Measurements from ENCODE around the gene PRKCB. TPM values are rescaled to one million over a fixed set of nuclear protein-coding genes. Genes with fewer than 3 reads are reported as not detected.

The PRKCB gene
- polyA plus RNA-seq, 1 experiment, result not detected

- Histone ChIP-seq H3K4me3 (ENCODE audit: low read depth, low read length) (no peak overlapping the region), H3K27ac (ENCODE audit: low read depth, low read length) (no peak overlapping the region), H3K27me3 (ENCODE audit: control insufficient read depth, insufficient read depth, low read length) (no peaks in the 10 kb centered on the region), H3K9me3 (ENCODE audit: control insufficient read depth, insufficient read depth, low read length) (no peaks in the 10 kb centered on the region)
- CTCF ChIA-PET, result no interaction called here
- DNase-seq (ENCODE audit: low read depth, low spot score), result no peak
- POLR2A ChIA-PET, result no interaction called here
- TF ChIP-seq, protein P1, sequence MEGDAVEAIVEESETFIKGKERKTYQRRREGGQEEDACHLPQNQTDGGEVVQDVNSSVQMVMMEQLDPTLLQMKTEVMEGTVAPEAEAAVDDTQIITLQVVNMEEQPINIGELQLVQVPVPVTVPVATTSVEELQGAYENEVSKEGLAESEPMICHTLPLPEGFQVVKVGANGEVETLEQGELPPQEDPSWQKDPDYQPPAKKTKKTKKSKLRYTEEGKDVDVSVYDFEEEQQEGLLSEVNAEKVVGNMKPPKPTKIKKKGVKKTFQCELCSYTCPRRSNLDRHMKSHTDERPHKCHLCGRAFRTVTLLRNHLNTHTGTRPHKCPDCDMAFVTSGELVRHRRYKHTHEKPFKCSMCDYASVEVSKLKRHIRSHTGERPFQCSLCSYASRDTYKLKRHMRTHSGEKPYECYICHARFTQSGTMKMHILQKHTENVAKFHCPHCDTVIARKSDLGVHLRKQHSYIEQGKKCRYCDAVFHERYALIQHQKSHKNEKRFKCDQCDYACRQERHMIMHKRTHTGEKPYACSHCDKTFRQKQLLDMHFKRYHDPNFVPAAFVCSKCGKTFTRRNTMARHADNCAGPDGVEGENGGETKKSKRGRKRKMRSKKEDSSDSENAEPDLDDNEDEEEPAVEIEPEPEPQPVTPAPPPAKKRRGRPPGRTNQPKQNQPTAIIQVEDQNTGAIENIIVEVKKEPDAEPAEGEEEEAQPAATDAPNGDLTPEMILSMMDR (IDR thresholded peaks at IDR 0.05; ENCODE audit: low read depth, low read length), result no peak
Measured at GRCh38 chr16:23987443-23987842, 151.7 kb downstream of the PRKCB start.

- no peak for DNase-seq (ENCODE audit: low read depth, low spot score)
- H3K9me3 ChIP-seq (ENCODE audit: control insufficient read depth, insufficient read depth, low read length), result no peaks in the 10 kb centered on the region
- H3K27ac ChIP-seq (ENCODE audit: low read depth, low read length), result no peak overlapping the region
- TF ChIP-seq, protein P1 (IDR thresholded peaks at IDR 0.05; ENCODE audit: low read depth, low read length), result no peak
- ChIA-PET POLR2A (no interaction called here), CTCF (interaction anchor here (0.5 kb wide), 1 partner anchor 190 kb away, joined by 4 read pairs; no protein-coding TSS in a partner anchor)
- H3K27me3 ChIP-seq (ENCODE audit: control insufficient read depth, insufficient read depth, low read length), result no peaks in the 10 kb centered on the region
- H3K4me3 ChIP-seq (ENCODE audit: low read depth, low read length), result no peak overlapping the region
Measured at GRCh38 chr16:23990507-23990906, 154.7 kb downstream of the PRKCB start.

DNA sequence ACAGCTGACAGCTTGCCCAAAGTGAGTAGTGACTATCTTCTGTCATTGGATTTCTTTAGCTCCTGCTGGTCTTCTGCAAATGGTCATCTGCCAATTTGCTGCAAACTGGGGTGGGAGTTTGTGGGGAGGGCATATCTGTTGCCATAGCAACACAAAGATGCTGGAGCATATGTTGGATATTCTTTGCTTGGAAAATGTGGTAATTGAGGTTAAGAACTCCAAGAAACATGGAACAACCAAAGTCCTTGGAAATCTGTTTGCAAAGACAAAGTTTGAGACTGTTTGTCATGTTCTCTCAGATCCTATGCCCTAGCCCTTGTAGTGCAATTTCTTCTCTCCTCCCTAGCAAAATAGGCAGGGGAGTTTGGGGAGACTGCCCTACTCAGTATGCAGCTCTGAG, 155.3 kb downstream of the PRKCB start:
- CTCF ChIA-PET, result no interaction called here
- H3K9me3 ChIP-seq (ENCODE audit: control insufficient read depth, insufficient read depth, low read length), result no peaks in the 10 kb centered on the region
- no peak overlapping the region for H3K4me3 ChIP-seq (ENCODE audit: low read depth, low read length)
- H3K27me3 ChIP-seq (ENCODE audit: control insufficient read depth, insufficient read depth, low read length), result no peaks in the 10 kb centered on the region
- POLR2A ChIA-PET, result no interaction called here
- DNase-seq (ENCODE audit: low read depth, low spot score), result no peak
- H3K27ac ChIP-seq (ENCODE audit: low read depth, low read length), result no peak overlapping the region
- TF ChIP-seq, protein P1 (IDR thresholded peaks at IDR 0.05; ENCODE audit: low read depth, low read length), result no peak

DNA sequence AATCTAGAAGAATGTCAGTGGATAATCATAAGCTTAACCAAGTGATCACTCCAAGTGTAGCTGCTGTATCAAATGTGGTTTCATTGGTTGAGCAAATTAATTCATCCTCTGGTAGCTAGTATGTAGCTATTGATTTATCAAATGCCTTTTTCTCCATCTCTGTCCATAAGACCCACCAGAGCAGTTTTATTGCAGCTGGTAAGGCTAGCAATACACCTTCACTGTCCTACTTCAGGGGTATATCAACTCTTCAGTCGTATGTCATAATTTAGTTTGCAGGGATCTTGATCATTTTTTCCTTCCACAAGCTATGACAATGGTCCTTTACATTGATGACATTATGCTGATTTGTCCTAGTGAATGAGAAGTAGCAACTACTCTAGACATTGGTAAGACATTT, 158.8 kb downstream of the PRKCB start:
- no peaks in the 10 kb centered on the region for H3K9me3 ChIP-seq (ENCODE audit: control insufficient read depth, insufficient read depth, low read length)
- no peak overlapping the region for H3K4me3 ChIP-seq (ENCODE audit: low read depth, low read length)
- ChIA-PET POLR2A (no interaction called here), CTCF (interaction anchor here (1.2 kb wide), 1 partner anchor 16 kb away, joined by 4 read pairs; no protein-coding TSS in a partner anchor)
- DNase-seq (ENCODE audit: low read depth, low spot score), result no peak
- TF ChIP-seq, protein P1 (IDR thresholded peaks at IDR 0.05; ENCODE audit: low read depth, low read length), result no peak
- H3K27me3 ChIP-seq (ENCODE audit: control insufficient read depth, insufficient read depth, low read length), result no peaks in the 10 kb centered on the region
- no peak overlapping the region for H3K27ac ChIP-seq (ENCODE audit: low read depth, low read length)

- CTCF ChIA-PET, result no interaction called here
- no peak for DNase-seq (ENCODE audit: low read depth, low spot score)
- no peaks in the 10 kb centered on the region for H3K9me3 ChIP-seq (ENCODE audit: control insufficient read depth, insufficient read depth, low read length)
- TF ChIP-seq, protein P1 (IDR thresholded peaks at IDR 0.05; ENCODE audit: low read depth, low read length), result no peak
- H3K27me3 ChIP-seq (ENCODE audit: control insufficient read depth, insufficient read depth, low read length), result no peaks in the 10 kb centered on the region
- POLR2A ChIA-PET, result no interaction called here
- H3K27ac ChIP-seq (ENCODE audit: low read depth, low read length), result no peak overlapping the region
- no peak overlapping the region for H3K4me3 ChIP-seq (ENCODE audit: low read depth, low read length)
Measured at GRCh38 chr16:23996258-23996955, 160.6 kb downstream of the PRKCB start.

All from AG04450 (cell line).